ENCODE measurements around the gene TOPBP1. TPM values are rescaled to one million over a fixed set of nuclear protein-coding genes. Genes with fewer than 3 reads are reported as not detected.

Gene TOPBP1
- total and polyA plus RNA-seq, 2 donors = 10.4 to 61.5 TPM

DNA sequence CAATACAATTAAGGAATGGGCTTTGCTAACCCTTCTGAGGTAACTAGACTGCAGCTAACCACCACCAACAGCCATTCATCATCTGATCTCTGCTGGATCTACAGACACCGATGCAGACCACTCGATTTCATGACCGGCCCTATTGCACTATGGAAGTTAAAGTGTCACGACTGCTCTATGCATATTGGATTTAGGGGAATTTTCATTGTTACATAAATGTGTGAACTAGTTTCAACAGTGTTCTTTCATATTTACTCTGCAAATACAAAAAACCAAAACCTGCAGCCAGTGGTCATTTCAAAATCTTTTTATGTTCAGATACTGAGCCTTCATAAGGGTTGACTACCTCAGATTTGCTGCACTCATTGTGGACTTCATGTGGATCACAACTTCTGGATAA, 73.7 kb downstream of the TOPBP1 start:
- Histone ChIP-seq H3K4me1 (ENCODE audit: insufficient read depth) (no peaks in the 10 kb centered on the region), H3K36me3 (ENCODE audit: insufficient read depth) (peaks cover 3% of the 10 kb centered on the region), H3K4me3 (ENCODE audit: low read depth, low read length) (no peak overlapping the region), H3K27ac (ENCODE audit: low read depth) (no peak overlapping the region)
- DNase-seq (ENCODE audit: extremely low spot score) = no peak
- WGBS = 90% methylated on average over 4 of the region's 4 CpGs

DNA sequence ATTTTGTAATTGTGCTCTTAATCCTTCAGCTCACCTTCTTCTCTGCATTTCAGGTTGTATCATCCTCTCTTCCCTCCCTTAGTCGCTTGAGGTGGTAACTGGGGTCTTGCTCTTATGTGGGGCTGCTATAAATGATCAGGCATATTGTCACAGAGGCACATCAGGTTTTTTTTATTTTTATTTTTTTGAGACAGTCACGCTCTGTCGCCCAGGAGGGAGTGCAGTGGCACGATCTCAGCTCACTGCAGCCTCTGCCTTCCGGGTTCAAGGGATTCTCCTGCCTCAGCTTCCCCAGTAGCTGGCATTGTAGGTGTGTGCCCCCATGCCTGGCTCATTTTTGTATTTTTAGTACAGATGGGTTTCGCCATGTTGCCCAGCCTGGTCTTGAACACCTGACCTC, 78.3 kb downstream of the TOPBP1 start:
- Histone ChIP-seq H3K36me3 (ENCODE audit: insufficient read depth) (peaks cover 3% of the 10 kb centered on the region), H3K4me1 (ENCODE audit: insufficient read depth) (peaks cover 1% of the 10 kb centered on the region), H3K4me3 (ENCODE audit: low read depth, low read length) (no peak overlapping the region), H3K27ac (ENCODE audit: low read depth) (no peak overlapping the region)
- DNase-seq (ENCODE audit: extremely low spot score) = no peak
- WGBS = 92% methylated on average over 6 of the region's 6 CpGs

DNA sequence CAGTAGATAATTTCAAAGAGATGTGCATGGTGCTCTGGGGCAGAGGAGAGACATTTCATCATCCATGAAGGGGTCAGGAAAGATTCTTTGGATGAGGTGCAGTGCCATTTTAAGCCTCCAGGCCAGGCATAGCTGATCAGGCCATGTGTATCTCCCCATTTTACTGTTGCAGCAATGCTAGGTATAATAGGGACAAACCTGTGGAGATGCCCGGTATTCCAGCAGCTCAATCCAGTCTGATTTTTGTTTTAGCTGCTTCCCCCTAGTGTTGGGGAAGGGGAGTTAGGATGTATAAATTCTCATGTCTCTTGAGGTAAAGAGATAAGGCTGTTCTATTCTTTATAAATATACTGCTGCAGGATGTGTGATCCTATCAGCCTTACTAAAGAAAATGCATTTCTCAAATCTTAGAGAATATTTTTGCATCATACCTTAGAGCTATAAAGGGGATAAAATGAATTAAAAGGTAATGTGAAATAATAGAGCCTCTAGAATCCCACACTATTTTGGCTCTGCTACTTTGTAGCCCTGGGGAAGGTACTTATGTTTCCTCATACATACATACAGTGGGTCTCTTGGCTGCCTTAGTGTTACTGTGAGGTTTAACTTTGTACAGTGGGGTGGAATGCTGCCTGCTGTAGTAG, 83.1 kb downstream of the TOPBP1 start:
- WGBS = 5% methylated on average over 1 of the region's 1 CpG
- Histone ChIP-seq H3K4me3 (ENCODE audit: low read depth, low read length) (no peak overlapping the region), H3K4me1 (ENCODE audit: insufficient read depth) (peaks cover 4% of the 10 kb centered on the region), H3K27ac (ENCODE audit: low read depth) (no peak overlapping the region), H3K36me3 (ENCODE audit: insufficient read depth) (peaks cover 5% of the 10 kb centered on the region)
- no peak for DNase-seq (ENCODE audit: extremely low spot score)

DNA sequence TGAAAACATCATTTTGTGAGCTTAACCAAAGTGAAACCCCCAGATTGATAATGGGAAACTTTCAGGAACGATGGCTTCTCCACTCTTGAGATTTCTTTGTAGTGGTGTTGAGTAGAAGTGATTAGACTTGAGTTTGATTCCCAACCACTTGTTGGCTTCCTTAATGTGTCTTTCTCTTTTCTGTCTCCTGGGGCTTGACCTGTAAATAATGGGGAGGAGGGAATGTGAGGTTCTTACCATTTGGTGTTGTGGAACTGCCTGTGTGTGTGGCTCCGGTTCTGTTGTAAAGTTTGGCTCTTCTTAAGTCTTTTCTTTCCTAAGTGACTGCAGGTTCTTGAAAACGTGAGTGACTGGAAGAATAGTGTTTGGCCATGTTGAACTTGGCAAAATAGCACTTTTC, 85.6 kb downstream of the TOPBP1 start:
- WGBS = 38% methylated on average over 3 of the region's 3 CpGs
- no peak for DNase-seq (ENCODE audit: extremely low spot score)
- Histone ChIP-seq H3K4me3 (ENCODE audit: low read depth, low read length) (peak overlapping the region; percentile 10), H3K36me3 (ENCODE audit: insufficient read depth) (peaks cover 5% of the 10 kb centered on the region), H3K4me1 (ENCODE audit: insufficient read depth) (peaks cover 4% of the 10 kb centered on the region), H3K27ac (ENCODE audit: low read depth) (no peak overlapping the region)

- peak overlapping the region; percentile 98 for H3K4me3 ChIP-seq (ENCODE audit: low read depth, low read length)
- H3K36me3 ChIP-seq (ENCODE audit: insufficient read depth) = peaks cover 5% of the 10 kb centered on the region
- no peak for DNase-seq (ENCODE audit: extremely low spot score)
- WGBS = 45% methylated on average over 4 of the region's 4 CpGs
- peak overlapping the region; percentile 16 for H3K27ac ChIP-seq (ENCODE audit: low read depth)
- H3K4me1 ChIP-seq (ENCODE audit: insufficient read depth) = peaks cover 4% of the 10 kb centered on the region
Observed at GRCh38 chr3:133575086-133575485, 86.7 kb downstream of the TOPBP1 start.

DNA sequence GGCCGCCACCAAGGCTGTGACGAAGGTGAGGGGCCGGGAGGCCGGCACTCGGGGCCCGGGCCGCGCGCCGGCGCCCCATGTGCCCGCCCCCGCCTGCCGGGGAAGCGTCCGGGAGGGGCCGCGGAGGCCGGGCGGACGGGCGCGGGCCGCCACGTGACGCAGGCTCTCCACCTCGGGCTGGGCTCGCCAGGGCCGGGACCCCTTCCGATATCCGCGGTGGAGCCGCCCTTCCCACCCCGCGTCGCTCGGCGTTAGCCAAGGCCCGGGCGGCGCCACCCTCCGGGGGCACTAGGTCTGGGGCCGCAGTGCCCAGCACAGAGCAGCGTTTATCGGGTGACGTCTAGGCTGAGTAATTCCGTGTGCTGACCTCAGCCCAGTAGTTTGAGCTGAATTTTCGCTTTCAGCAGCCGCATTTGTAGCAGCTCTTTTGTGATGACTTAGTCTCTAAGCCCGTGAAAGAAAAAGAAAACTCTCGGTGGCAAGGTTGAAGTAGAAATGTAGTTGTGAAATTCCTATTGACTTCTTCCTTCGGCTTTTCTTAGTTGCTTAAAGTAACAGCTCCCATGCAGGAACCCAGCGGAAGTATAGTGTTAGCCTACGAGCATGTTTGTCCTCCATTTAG, 87.4 kb downstream of the TOPBP1 start:
- Histone ChIP-seq H3K36me3 (ENCODE audit: insufficient read depth) (peaks cover 5% of the 10 kb centered on the region), H3K4me1 (ENCODE audit: insufficient read depth) (peaks cover 4% of the 10 kb centered on the region), H3K4me3 (ENCODE audit: low read depth, low read length) (peak overlapping the region; percentile 98), H3K27ac (ENCODE audit: low read depth) (peak overlapping the region; percentile 99)
- DNase-seq (ENCODE audit: extremely low spot score) = no peak
- WGBS = under 1% methylated on average over 54 of the region's 54 CpGs

- WGBS = under 1% methylated on average over 81 of the region's 81 CpGs
- Histone ChIP-seq H3K27ac (ENCODE audit: low read depth) (peak within 1 kb of the TSS; percentile 99), H3K4me1 (ENCODE audit: insufficient read depth) (peaks cover 4% of the 10 kb centered on the region), H3K4me3 (ENCODE audit: low read depth, low read length) (peak within 1 kb of the TSS; percentile 98), H3K36me3 (ENCODE audit: insufficient read depth) (peaks cover 5% of the 10 kb centered on the region)
- DNase-seq (ENCODE audit: extremely low spot score) = no peak
Observed at GRCh38 chr3:133573629-133574194, 88.0 kb downstream of the TOPBP1 start, which contains the start of gene CDV3. Gene CDV3 (plus strand): TSS chr3:133573686. CDS start chr3:133574045, 359 bp downstream.

DNA sequence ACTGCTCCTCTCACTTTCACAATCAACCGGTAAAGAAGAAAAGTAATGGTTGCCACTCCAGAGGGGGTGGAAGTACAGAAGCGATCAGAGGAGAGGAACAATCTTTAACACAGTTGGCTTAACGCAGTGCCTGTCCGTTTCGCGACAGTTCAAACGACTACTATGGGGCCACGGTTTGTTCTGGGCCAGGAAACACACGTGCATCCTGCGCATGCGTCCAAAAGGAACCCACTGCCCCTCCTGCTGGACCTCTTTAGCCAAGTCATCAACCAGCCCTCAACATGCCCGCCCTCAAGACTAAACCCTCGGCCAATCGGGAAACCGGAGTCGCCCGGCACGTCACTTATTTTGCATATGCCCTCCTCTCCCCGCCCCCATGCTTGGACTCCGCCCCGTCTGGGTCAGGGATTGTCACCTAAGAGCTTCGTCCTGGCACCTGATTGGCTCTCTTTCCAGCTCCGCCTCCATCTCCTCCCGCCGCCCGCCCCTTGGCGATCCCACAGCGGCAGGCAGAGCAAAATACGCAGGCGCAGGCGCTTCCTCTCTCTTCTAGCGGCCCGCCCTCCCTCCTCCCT, 88.6 kb downstream of the TOPBP1 start:
- Histone ChIP-seq H3K36me3 (ENCODE audit: insufficient read depth) (peaks cover 2% of the 10 kb centered on the region), H3K27ac (ENCODE audit: low read depth) (peak overlapping the region; percentile 80), H3K4me1 (ENCODE audit: insufficient read depth) (peaks cover 2% of the 10 kb centered on the region), H3K4me3 (ENCODE audit: low read depth, low read length) (peak overlapping the region; percentile 98)
- peak; percentile 100 for DNase-seq (ENCODE audit: extremely low spot score)
- under 1% methylated on average over 33 of the region's 33 CpGs for WGBS

DNA sequence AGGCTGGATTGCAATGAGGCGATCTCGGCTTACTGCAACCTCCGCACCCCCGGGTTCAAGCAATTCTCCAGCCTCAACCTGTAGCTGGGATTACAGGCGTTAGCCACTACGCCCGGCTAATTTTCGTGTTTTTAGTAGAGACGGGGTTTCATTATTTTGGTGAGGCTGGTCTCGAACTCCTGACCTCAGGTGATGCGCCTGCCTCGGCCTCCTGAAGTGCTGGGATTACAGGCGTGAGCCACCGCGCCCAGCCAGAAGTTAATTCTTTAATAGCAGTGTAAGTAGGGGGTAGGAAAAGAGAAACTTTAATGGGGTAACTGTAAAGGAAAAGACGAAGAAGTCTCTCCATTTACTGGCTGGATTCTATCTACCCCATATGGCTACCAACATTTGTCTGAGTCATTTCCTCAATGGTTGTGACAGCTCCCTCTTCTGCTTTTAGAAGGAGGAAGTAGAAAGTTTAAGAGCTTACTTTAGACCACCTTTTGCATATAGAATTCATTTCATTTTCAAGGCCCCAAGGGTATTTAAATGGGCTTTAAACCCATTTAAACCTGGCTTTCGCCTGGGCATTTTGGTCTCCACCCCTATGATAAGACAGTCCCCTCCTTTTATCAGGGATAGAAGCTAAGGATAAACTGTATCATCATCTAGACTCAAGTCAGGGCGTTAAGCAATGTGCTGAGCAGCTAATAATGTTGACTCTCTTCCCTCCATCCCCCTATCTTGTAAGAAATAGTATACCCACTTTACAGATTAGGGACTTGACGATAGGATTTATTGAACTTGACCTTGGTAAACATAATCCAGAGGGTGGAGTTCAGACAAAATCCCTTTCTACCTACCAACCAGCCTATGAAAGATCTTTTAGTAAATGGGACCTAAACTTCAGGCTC, 89.3 kb downstream of the TOPBP1 start:
- 83% methylated on average over 19 of the region's 19 CpGs for WGBS
- no peak for DNase-seq (ENCODE audit: extremely low spot score)
- Histone ChIP-seq H3K27ac (ENCODE audit: low read depth) (peak overlapping the region; percentile 80), H3K36me3 (ENCODE audit: insufficient read depth) (no peaks in the 10 kb centered on the region), H3K4me1 (ENCODE audit: insufficient read depth) (no peaks in the 10 kb centered on the region), H3K4me3 (ENCODE audit: low read depth, low read length) (peak overlapping the region; percentile 19)

- Histone ChIP-seq H3K36me3 (ENCODE audit: insufficient read depth) (no peaks in the 10 kb centered on the region), H3K4me3 (ENCODE audit: low read depth, low read length) (no peak overlapping the region), H3K4me1 (ENCODE audit: insufficient read depth) (no peaks in the 10 kb centered on the region), H3K27ac (ENCODE audit: low read depth) (no peak overlapping the region)
- DNase-seq (ENCODE audit: extremely low spot score) = no peak
- WGBS = 87% methylated on average over 2 of the region's 2 CpGs
Observed at GRCh38 chr3:133570937-133571320, 90.8 kb downstream of the TOPBP1 start.

DNA sequence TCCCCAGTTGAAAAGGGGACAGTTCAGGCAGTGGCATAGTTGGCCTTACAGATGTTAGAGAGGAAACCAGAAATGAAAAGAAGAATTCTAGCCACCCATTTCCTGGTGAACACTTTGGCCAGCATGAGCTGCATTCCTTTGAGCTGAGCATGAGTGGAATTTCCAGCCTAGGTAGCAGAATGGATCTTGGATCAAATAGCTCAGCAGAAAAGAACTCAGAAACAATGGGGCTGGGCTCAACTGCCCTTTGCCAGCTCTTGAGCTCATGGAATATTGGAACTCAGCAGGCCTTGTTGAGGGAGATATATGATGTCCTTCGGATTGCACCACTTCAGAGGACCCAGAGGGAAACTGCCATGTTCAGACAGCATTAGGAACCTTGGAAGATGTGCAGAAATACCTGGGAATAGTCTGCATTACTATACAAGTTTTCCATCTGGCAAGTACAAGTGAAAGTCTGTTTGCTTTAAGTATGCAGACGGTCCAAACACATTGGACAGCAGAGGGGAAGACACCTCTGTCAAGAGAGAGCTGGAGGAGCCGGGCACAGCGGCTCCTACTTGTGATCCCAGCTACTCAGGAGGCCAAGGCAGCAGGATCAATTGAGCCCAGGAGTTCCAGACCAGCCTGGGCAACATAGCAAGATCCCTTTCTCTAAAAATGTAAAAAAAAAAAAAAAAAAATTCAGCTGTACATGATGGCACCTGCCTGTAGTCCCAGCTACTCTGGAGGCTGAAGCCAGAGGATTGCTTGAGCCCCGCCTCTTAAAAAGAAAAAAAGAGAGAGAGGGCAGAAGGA, 91.4 kb downstream of the TOPBP1 start:
- 78% methylated on average over 5 of the region's 5 CpGs for WGBS
- no peak for DNase-seq (ENCODE audit: extremely low spot score)
- H3K4me1 ChIP-seq (ENCODE audit: insufficient read depth) = no peaks in the 10 kb centered on the region
- no peaks in the 10 kb centered on the region for H3K36me3 ChIP-seq (ENCODE audit: insufficient read depth)
- H3K27ac ChIP-seq (ENCODE audit: low read depth) = no peak overlapping the region
- no peak overlapping the region for H3K4me3 ChIP-seq (ENCODE audit: low read depth, low read length)

DNA sequence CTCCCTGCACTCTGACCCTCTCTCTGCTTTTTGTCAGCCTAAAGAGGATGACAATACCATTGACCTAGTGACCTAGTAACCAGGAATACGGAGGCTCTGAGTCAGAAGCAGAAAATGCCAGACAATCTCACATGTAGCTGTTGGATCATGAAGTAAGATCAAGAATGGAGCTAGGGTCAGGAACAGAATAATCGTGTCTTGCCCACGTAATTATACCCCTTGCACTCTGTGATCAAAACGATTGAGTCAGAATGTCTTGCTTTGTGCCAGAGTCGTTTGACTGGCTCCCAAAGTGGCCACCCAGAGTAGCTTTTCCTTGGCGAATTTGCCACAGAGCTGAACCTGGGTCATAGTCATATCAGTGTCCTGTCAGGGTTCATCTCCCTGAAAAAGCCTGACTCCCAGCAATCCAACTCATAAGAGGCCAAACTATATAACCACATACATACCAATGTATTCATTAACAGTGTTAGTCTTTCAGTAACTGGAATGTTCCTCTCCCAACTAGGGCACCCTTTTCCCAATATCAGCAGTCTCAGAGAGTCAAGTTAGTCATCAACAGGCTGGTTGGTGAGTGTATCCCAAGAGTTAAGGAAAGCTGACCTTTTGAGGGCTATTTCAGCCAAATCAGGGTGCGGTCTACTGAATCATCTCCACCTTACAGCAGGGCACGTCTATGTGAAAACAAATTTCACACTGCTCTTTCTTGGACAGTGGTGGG, 93.3 kb downstream of the TOPBP1 start:
- no peaks in the 10 kb centered on the region for H3K36me3 ChIP-seq (ENCODE audit: insufficient read depth)
- DNase-seq (ENCODE audit: extremely low spot score) = no peak
- H3K27ac ChIP-seq (ENCODE audit: low read depth) = no peak overlapping the region
- no peak overlapping the region for H3K4me3 ChIP-seq (ENCODE audit: low read depth, low read length)
- H3K4me1 ChIP-seq (ENCODE audit: insufficient read depth) = no peaks in the 10 kb centered on the region
- WGBS = 67% methylated on average over 8 of the region's 8 CpGs
